Testis (tissue), 3 donors: ENCODE results near the gene ZNF670. TPM values are rescaled to one million over a fixed set of nuclear protein-coding genes. Genes with fewer than 3 reads are reported as not detected.
A peak's percentile ranks its signal among the peaks of the same experiment; 100 is the strongest.

Experiments
- DNase-seq: peaks from one replicate; pipeline ENCODE4 v3.0.0-alpha.2; 2019
- H3K27ac ChIP-seq, 2 donors: fragments of 200-600 bp; sonication (generic); one replicate each; pipeline ENCODE4 v1.5.1; 2019
- H3K27me3 ChIP-seq: fragments of 200-600 bp; sonication (generic); one replicate; pipeline ENCODE4 v1.5.1; 2019
- H3K36me3 ChIP-seq: fragments of 200-600 bp; sonication (generic); one replicate; pipeline ENCODE4 v1.5.1; 2017; ENCODE audit warnings: low read depth; ENCODE audit errors: missing control alignments
- H3K4me1 ChIP-seq: fragments of 200-600 bp; sonication (generic); one replicate; pipeline ENCODE4 v1.5.1; 2019
- H3K4me3 ChIP-seq, 2 donors: fragments of 200-600 bp; sonication (generic); one replicate each; pipeline ENCODE4 v1.5.1; 2017 to 2019
- H3K9me3 ChIP-seq: fragments of 200-600 bp; sonication (generic); one replicate; pipeline ENCODE4 v1.5.1; 2017
- CTCF ChIP-seq, 3 experiments: fragments of 450-650 bp in 2 of 3; fragments of 200-600 bp in 1 of 3; sonication (generic) in 1 of 3; IDR thresholded peaks; one replicate each; pipeline ENCODE4 v1.5.1; 2016 to 2019; ENCODE audit warnings: antibody characterized with exemption in 3 of 3, mild to moderate bottlenecking in 2 of 3, moderate library complexity in 1 of 3
- POLR2A ChIP-seq: fragments of 450-650 bp; IDR thresholded peaks from one replicate; pipeline ENCODE4 v1.6.1; 2017; ENCODE audit warnings: antibody characterized with exemption, mild to moderate bottlenecking, moderate library complexity
- WGBS, 2 donors: methylation state at CpG; one replicate each; pipeline ENCODE4 v1.1.5; 2018; 5-methylcytosine and 5-hydroxymethylcytosine counted together
- intact Hi-C: fragments of 100-400 bp; cut with DNase I; formaldehyde crosslinking; loops from one replicate; pipeline ENCODE4 v1.15.1; 2023; ENCODE audit warnings: low total_unique reads
- polyA plus RNA-seq: library from polyadenylated mRNA; stranded (reverse); fragments of 350-450 nt; fragmentation: Illumina TruSeq; extraction: RNeasy Lipid Tissue Mini Kit (QIAGEN cat#74804); gene quantifications from one replicate; pipeline ENCODE4 v1.2.3, GENCODE V29; 2014; ENCODE audit warnings: low read depth, low replicate concordance; ENCODE audit not compliant: insufficient read depth
- total RNA-seq, 2 donors: library from RNA; depleted of rRNA; stranded (reverse); fragments of >200 nt; gene quantifications; one replicate each; pipeline ENCODE4 v1.2.3, GENCODE V29; 2016

ZNF670 gene
- total and polyA plus RNA-seq, 3 donors from 2014 or later, result 3.5 to 5.5 (median 5.4) TPM

GRCh38 chr1:247114351-247115140 is 35.9 kb upstream of the ZNF670 start:
- WGBS, 2 donors, result 83 to 93% methylated on average over 7 to 13 of the region's 13 CpGs
- DNase-seq, result no peak

DNA sequence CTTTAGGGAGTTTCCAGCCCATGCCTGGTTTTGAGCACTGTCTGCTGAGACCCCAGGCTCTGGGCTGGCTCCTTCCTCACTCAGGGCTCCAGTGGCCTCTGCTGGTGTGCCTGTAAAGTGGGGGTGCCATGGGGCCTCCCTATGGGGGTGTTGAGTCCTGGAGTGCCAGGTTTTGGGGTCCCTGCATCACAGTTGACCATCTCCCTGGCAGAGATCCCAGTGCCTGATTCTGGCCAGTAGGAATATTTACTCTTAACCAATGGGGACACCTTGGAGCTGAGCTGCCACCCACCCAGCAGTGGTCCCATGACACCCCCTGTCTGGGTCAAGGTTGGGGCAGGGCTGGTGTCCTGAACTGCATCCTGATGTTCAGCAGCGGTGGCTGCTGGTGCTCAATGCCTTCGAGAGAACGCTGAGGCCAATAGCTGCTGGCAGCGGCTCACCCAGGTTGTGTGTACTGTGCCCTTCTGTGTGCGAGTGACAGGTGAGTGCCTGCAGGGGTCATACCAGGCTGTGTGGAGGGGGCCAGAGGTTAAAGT is 35.2 kb upstream of the ZNF670 start:
- no peaks in the 10 kb centered on the region for H3K27me3 ChIP-seq
- no peaks in the 10 kb centered on the region for H3K9me3 ChIP-seq
- H3K4me1 ChIP-seq, result peaks cover 14% of the 10 kb centered on the region
- TF ChIP-seq CTCF (IDR thresholded peaks at IDR 0.05) (no peak), POLR2A (no peak)
- no peak for DNase-seq
- no peak overlapping the region for H3K4me3 ChIP-seq
- 90 to 92% methylated on average over 2 to 5 of the region's 5 CpGs for WGBS, 2 donors
- H3K27ac ChIP-seq, result no peak overlapping the region
- intact Hi-C loops, result no loop called here
- no peaks in the 10 kb centered on the region for H3K36me3 ChIP-seq

More at GRCh38 chr1:247114351-247115140, 35.9 kb upstream of the ZNF670 start:
- no peak overlapping the region for H3K4me3 ChIP-seq
- H3K9me3 ChIP-seq, result no peaks in the 10 kb centered on the region
- H3K4me1 ChIP-seq, result peaks cover 14% of the 10 kb centered on the region
- intact Hi-C loops, result no loop called here
- no peaks in the 10 kb centered on the region for H3K36me3 ChIP-seq
- H3K27me3 ChIP-seq, result no peaks in the 10 kb centered on the region
- H3K27ac ChIP-seq, result no peak overlapping the region
- TF ChIP-seq CTCF (IDR thresholded peaks at IDR 0.05) (no peak), POLR2A (no peak)

DNA sequence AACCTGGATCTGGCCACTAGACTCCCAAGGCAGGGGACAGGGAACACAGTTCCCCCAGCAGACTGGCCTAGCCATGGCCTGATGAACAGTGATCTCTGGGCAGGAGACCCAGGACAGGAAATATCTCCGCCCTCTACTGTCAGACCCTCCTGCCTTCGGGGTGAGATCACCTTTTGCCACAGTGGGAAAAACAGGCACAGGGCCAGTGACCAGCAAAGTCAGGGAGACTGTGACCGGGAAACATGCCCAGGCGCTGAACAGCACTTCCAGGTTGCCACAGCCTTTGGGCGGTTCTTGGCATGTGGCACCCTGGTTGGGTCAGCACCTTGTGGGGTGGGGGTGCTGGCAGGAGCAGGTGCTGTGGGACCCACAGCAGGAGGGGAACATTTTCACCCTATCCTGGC is 34.5 kb upstream of the ZNF670 start:
- TF ChIP-seq CTCF (IDR thresholded peaks at IDR 0.05) (no peak), POLR2A (no peak)
- H3K27ac ChIP-seq, result no peak overlapping the region
- no peak overlapping the region for H3K4me3 ChIP-seq
- no peak for DNase-seq
- no peaks in the 10 kb centered on the region for H3K36me3 ChIP-seq
- peaks cover 14% of the 10 kb centered on the region for H3K4me1 ChIP-seq
- H3K9me3 ChIP-seq, result no peaks in the 10 kb centered on the region
- whole genome bisulfite sequencing, 2 donors, result 45 to 77% methylated on average over 2 to 5 of the region's 5 CpGs
- intact Hi-C loops, result no loop called here
- no peaks in the 10 kb centered on the region for H3K27me3 ChIP-seq

DNA sequence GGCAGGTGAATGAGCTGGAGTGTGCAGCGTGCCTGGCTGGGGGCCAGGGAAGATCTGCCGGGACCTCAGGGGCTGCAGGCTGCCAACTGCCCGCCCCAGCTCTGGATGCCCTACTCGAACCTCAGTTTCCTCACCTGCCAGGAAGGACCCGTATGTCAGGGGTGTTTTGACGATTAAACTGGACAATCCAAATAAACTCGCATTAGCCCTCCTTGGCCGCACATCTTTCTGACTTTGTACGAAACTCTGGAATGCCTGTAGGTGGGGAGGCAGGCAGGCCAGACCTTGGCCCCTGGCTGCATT is 33.8 kb upstream of the ZNF670 start:
- Histone ChIP-seq H3K9me3 (no peaks in the 10 kb centered on the region), H3K27ac (peak overlapping the region in 1 of 2 donors; percentile 55), H3K4me1 (peaks cover 14% of the 10 kb centered on the region), H3K27me3 (no peaks in the 10 kb centered on the region), H3K4me3 (peak overlapping the region; percentile 71 to 74), H3K36me3 (no peaks in the 10 kb centered on the region)
- DNase-seq, result no peak
- intact Hi-C loops, result no loop called here
- no peak for TF ChIP-seq POLR2A
- no peak for TF ChIP-seq CTCF (IDR thresholded peaks at IDR 0.05)
- 28 to 29% methylated on average over 9 of the region's 9 CpGs for WGBS, 2 donors
